A673 (cell line): ENCODE data around the gene MPZL1.

ENCODE experiments used
- CTCF ChIP-seq: fragments of 300-800, 200-600 bp; sonication (generic); conservative IDR thresholded peaks from 2 replicates; pipeline ENCODE4 v1.5.1; 2017; ENCODE audit warnings: low read depth, mild to moderate bottlenecking, antibody characterized with exemption, low read length, moderate library complexity, mixed read lengths
- EZH2 ChIP-seq: fragments of 200-600 bp; sonication (generic); IDR thresholded peaks from 2 replicates; pipeline ENCODE4 v1.6.1; 2017; ENCODE audit warnings: borderline replicate concordance, low read depth, mild to moderate bottlenecking, mixed read lengths, antibody characterized with exemption, low read length; ENCODE audit not compliant: poor library complexity, severe bottlenecking

DNA sequence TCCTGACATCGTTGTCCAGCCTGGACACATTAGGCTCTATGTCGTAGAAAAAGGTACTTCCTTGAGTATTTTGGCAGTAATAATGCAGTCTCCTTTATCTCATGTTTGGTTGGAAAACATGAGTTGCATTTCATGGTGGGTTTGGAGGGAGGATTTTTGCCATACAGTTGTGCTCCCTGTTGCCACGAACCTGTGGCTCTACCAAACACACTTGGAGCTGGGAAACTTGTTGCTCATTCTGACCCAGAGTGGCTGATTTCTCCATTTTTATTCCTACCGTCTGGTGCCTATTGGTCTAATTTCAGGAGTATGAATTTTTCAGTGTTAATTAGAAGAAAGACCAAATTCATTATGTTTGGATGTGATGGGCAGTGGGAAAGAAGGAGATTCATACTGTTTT is 50.7 kb downstream of the MPZL1 start:
- TF ChIP-seq CTCF (no peak), EZH2 (no peak)
